SU-DHL-6 (cell line): ENCODE measurements around the gene EPB41L5.

ENCODE experiments used
- CTCF ChIP-seq: fragments of 200-600 bp; sonication (generic); IDR thresholded peaks from one replicate; pipeline ENCODE4 v1.5.1; 2017; ENCODE audit warnings: antibody characterized with exemption, mild to moderate bottlenecking, low read length, moderate library complexity; ENCODE audit not compliant: insufficient read depth, poor library complexity, severe bottlenecking
- EZH2phosphoT487 ChIP-seq: fragments of 200-600 bp; sonication (generic), shearing (Covaris generic); conservative IDR thresholded peaks from 2 replicates; pipeline ENCODE4 v1.6.1; 2018; ENCODE audit warnings: mild to moderate bottlenecking, antibody characterized with exemption, low read length, moderate library complexity, mixed read lengths

- TF ChIP-seq CTCF (no peak), EZH2phosphoT487 (no peak)
Observed at GRCh38 chr2:120118018-120118417, 105.1 kb downstream of the EPB41L5 start.
